ENCODE results near the gene DRAP1. TPM values are rescaled to one million over a fixed set of nuclear protein-coding genes. Genes with fewer than 3 reads are reported as not detected.

DRAP1 gene, protein sequence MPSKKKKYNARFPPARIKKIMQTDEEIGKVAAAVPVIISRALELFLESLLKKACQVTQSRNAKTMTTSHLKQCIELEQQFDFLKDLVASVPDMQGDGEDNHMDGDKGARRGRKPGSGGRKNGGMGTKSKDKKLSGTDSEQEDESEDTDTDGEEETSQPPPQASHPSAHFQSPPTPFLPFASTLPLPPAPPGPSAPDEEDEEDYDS
- 255 and 434 TPM in 2 replicates for total RNA-seq

GRCh38 chr11:65919141-65919572, at the start of gene DRAP1:
Gene DRAP1, plus strand, starts transcription at chr11:65919426. Its CDS starts 76 bp downstream, at chr11:65919502.

DNA sequence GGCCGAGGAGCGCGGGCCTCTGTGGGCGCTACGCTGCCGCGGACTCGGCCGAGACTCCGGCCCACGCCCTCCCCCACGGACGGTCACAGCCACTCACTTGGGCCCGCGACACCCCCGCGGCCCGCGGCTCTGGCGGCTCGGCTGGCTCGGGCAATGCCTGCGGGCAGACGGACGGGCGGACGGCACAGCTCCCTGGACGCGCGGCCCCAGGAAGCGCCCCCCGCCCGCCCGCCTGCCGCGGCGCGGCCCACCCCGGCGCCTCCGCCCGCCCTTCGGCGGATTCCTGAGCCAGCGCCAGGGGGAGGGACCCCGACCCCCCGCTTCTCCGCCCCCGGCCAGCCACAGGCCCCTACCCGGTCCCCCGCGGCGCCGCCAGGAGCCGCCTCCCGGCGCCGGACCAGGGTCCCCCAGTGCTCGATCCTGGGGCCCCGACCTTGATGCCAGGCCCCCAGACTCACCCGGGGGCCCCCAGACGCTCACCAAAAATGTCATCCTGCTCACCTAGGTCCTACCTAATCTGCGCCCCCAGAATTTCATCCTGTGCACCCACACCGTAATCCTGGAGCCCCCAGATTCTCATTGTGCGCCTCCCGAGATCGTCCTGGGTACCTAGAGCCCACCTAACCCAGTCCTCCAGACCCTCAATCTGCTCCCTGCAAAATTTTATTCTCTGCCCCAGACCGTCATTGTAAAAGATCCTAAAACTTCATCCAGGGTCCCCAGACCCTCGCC, 46.5 kb upstream of the DRAP1 start, which contains the start of gene EFEMP2:
TSS of gene EFEMP2 (minus strand) at position 215 of the 732 bp plus-strand sequence. CDS start 446 bp downstream, outside the sequence.

GRCh38 chr11:65879617-65880016, 39.6 kb upstream of the DRAP1 start, which contains the start of gene CTSW:
Gene CTSW, plus strand, starts transcription at chr11:65879837. Its CDS starts 18 bp downstream, at chr11:65879855.

DNA sequence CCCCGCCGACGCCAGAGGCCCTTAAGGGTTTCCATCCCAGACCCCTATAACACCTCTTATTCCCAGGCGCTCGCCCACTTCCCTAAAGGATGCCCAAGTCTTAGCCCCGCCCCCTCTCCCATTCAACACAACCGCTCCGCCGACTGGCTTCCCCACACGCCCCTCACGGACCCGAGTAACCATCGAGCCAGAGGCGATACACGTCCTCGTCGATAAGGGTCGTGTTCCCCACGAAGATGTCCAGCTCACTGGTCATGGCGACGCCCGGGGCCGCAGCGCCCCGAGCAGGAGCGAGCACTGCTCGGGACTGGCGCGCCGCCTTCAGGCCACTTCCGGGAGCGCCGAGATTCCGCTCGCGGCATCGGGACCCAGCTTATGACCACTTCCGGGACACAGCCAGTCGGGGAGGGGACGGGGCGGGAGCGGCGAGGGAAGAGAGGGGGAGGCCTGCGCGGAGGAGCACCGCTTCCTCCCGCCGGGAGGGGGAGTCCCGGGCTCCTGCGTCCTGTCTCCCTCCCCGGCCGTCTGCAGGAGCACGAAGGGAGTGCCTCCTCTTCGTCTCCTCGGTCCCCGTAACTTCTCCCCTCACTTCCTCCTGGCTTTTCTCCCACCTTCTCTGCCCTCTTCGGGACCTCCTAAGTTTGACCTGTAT, 30.9 kb upstream of the DRAP1 start, which contains the start of gene FIBP:
TSS of gene FIBP (minus strand) at position 309 of the 652 bp plus-strand sequence. CDS start at position 256, 53 bp downstream.

DNA sequence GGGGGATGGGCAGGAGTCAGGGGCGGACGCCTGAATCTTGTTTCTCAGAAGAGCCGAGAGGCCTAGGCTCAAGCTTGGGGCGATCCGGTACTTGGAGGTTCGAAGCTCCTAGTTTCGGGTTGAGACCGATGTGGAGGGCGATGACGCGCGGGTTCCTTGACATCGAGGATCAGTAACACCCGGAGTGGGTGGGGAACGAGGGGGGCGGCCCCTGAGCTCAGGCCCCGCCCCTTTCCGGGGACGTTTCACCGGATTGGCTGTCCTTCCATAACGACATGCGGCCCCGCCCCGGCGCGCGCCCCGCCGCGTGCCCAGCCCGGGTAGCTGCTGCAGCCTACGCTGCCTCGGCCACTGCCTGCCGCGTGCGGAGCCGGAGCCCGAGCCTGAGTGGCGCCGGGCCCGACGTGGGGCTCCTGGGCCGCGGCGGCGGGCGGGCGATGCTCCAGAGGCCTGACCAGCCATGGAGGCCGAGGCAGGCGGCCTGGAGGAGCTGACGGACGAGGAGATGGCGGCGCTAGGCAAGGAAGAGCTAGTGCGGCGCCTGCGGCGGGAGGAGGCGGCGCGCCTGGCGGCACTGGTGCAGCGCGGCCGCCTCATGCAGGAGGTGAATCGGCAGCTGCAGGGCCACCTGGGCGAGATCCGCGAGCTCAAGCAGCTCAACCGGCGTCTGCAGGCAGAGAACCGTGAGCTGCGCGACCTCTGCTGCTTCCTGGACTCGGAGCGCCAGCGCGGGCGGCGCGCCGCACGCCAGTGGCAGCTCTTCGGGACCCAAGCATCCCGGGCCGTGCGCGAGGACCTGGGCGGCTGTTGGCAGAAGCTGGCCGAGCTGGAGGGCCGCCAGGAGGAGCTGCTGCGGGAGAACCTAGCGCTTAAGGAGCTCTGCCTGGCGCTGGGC, 28.7 kb upstream of the DRAP1 start, which contains the start of gene CCDC85B:
TSS of gene CCDC85B (plus strand) at position 350 of the 895 bp plus-strand sequence. CDS start at position 461, 111 bp downstream.

GRCh38 chr11:65900125-65900898, 18.9 kb upstream of the DRAP1 start, which contains the start of gene FOSL1:
Gene FOSL1, minus strand, starts transcription at chr11:65900388. Its CDS starts 49 bp downstream, at chr11:65900339.

GRCh38 chr11:65918211-65919140, 750 bp upstream of the DRAP1 start, which contains the start of gene C11orf68:
Gene C11orf68, minus strand, starts transcription at chr11:65919062. Its CDS starts 31 bp downstream, at chr11:65919031.

GRCh38 chr11:65945430-65945911, 26.2 kb downstream of the DRAP1 start, which contains the start of gene TSGA10IP:
Gene TSGA10IP, plus strand, starts transcription at chr11:65945480. Its CDS starts 196 bp downstream, at chr11:65945676.

DNA sequence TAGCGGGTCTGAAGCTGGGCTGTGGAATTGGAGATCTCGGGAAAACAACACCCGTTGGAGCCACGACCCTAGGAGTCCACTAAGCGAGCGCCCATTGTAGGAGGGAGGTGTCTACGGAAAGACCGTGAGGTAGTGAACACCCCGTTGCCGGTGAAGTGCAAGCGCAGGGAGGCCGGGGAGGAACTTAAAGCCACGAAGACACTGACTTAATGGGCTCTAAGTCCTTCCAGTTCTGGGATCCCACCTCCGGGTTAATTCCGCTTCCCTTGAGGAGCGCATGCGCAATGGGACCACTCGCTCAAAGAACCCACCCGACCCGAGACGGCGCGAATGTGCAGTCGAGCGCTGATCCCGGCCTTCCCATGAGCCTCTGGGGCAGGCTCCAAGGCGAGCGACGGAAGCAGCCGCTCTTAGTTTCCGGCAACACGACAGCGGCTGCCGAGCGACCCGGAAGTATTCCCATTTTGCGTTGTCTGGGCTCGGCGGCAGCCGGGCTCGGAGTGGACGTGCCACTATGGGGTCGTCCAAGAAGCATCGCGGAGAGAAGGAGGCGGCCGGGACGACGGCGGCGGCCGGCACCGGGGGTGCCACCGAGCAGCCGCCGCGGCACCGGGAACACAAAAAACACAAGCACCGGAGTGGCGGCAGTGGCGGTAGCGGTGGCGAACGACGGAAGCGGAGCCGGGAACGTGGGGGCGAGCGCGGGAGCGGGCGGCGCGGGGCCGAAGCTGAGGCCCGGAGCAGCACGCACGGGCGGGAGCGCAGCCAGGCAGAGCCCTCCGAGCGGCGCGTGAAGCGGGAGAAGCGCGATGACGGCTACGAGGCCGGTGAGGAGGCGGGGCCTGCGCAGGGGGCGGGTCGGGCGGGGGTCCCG, 42.3 kb downstream of the DRAP1 start, which contains the start of gene SART1:
TSS of gene SART1 (plus strand) at position 468 of the 874 bp plus-strand sequence. CDS start at position 515, 47 bp downstream.

Other genes starting within 250 kb of the DRAP1 start
- 45.4 and 47.3 TPM in 2 replicates for gene KAT5, start 207.2 kb upstream of the DRAP1 start, total RNA-seq
- gene RNASEH2C, start 198.6 kb upstream of the DRAP1 start, total RNA-seq, result 32.9 and 57.7 TPM in 2 replicates
- gene AP5B1, start 138.4 kb upstream of the DRAP1 start, total RNA-seq, result 7.1 and 10.6 TPM in 2 replicates
- gene OVOL1, start 132.4 kb upstream of the DRAP1 start, total RNA-seq, result not detected in 2 replicates
- 1.2 and 3.1 TPM in 2 replicates for gene SNX32, start 85.5 kb upstream of the DRAP1 start, total RNA-seq
- 951 and 1,471 TPM in 2 replicates for gene CFL1, start 61.2 kb upstream of the DRAP1 start, total RNA-seq
- gene MUS81, start 59.0 kb upstream of the DRAP1 start, total RNA-seq, result 47.6 and 51.9 TPM in 2 replicates
- gene EFEMP2, start 46.6 kb upstream of the DRAP1 start, total RNA-seq, result 56.3 and 157 TPM in 2 replicates
- not detected in 2 replicates for gene CTSW, start 39.6 kb upstream of the DRAP1 start, total RNA-seq
- gene FIBP, start 31.0 kb upstream of the DRAP1 start, total RNA-seq, result 204 and 244 TPM in 2 replicates
- gene CCDC85B, start 28.8 kb upstream of the DRAP1 start, total RNA-seq, result 168 and 233 TPM in 2 replicates
- 19.9 and 24.3 TPM in 2 replicates for gene FOSL1, start 19.0 kb upstream of the DRAP1 start, total RNA-seq
- 30.1 and 37.4 TPM in 2 replicates for gene C11orf68, start 364 bp upstream of the DRAP1 start, total RNA-seq
- 0.33 TPM in 1 of 2 replicates, not detected in the other for gene TSGA10IP, start 26.1 kb downstream of the DRAP1 start, total RNA-seq
- gene SART1, start 42.3 kb downstream of the DRAP1 start, total RNA-seq, result 51.1 and 57.1 TPM in 2 replicates
- 28.2 and 29.3 TPM in 2 replicates for gene EIF1AD, start 82.7 kb downstream of the DRAP1 start, total RNA-seq
- 17.5 and 26.5 TPM in 2 replicates for gene BANF1, start 83.1 kb downstream of the DRAP1 start, total RNA-seq
- gene CST6, start 92.6 kb downstream of the DRAP1 start, total RNA-seq, result 0.17 TPM in 1 of 2 replicates, not detected in the other
- under 0.01 TPM in 1 of 2 replicates, not detected in the other for gene CATSPER1, start 107.1 kb downstream of the DRAP1 start, total RNA-seq
- not detected in 2 replicates for gene GAL3ST3, start 129.7 kb downstream of the DRAP1 start, total RNA-seq
- 163 and 165 TPM in 2 replicates for gene SF3B2, start 132.9 kb downstream of the DRAP1 start, total RNA-seq
- gene PACS1, start 150.8 kb downstream of the DRAP1 start, total RNA-seq, result 31.3 and 46.0 TPM in 2 replicates